ENCODE data around the gene FAM20C. TPM values are rescaled to one million over a fixed set of nuclear protein-coding genes. Genes with fewer than 3 reads are reported as not detected.

The FAM20C gene
- total RNA-seq, 6 donors from 2014 or later = 17.7 to 53.7 (median 46.8) TPM

DNA sequence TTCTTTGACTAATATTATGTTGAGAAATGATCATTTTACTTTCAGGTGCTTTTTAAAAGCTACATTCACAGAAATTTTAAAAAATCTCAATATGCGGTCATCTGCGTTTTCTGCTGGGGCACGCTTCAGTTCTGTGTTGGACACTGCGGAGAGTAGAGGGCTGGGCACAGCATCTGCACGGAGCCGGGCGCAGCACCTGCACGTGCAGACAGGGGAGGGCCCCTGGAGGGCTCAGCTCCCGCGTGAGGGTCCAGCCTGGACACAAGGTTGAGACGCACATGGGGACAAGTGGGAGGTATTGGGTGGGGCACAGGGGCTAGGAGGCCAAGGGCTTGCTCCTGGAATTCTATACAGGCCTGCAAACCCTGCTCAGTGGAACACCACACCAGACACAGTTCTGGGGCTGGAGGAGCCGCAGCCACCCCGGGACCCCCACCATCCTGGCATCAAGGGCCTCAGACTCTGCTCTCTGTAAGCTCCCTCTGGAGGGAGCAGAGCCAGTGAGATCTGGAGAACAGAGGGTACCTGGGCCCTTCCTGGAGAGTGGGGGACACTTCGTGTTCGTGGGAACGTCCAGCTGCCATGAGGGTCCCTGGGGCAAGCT lies 20.4 kb upstream of the FAM20C start:
- Histone ChIP-seq H3K4me1 (peaks cover 0 to 4% (median 0%) of the 10 kb centered on the region in 4 donors), H3K27me3 (no peaks in the 10 kb centered on the region), H3K9me3 (no peaks in the 10 kb centered on the region), H3K4me3 (no peak overlapping the region), H3K27ac (no peak overlapping the region), H3K36me3 (no peaks in the 10 kb centered on the region)
- ATAC-seq (ENCODE audit: low FRiP score in 2 of 2) = no peak
- TF ChIP-seq, protein P1, sequence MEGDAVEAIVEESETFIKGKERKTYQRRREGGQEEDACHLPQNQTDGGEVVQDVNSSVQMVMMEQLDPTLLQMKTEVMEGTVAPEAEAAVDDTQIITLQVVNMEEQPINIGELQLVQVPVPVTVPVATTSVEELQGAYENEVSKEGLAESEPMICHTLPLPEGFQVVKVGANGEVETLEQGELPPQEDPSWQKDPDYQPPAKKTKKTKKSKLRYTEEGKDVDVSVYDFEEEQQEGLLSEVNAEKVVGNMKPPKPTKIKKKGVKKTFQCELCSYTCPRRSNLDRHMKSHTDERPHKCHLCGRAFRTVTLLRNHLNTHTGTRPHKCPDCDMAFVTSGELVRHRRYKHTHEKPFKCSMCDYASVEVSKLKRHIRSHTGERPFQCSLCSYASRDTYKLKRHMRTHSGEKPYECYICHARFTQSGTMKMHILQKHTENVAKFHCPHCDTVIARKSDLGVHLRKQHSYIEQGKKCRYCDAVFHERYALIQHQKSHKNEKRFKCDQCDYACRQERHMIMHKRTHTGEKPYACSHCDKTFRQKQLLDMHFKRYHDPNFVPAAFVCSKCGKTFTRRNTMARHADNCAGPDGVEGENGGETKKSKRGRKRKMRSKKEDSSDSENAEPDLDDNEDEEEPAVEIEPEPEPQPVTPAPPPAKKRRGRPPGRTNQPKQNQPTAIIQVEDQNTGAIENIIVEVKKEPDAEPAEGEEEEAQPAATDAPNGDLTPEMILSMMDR (IDR thresholded peaks at IDR 0.05) = no peak
- TF ChIP-seq POLR2A (IDR thresholded peaks at IDR 0.05) (no peak), EP300 (IDR thresholded peaks at IDR 0.05) (no peak), POLR2AphosphoS5 (IDR thresholded peaks at IDR 0.05) (no peak)
- WGBS, 2 donors = 85 to 91% methylated on average over 16 of the region's 16 CpGs
- DNase-seq = no peak

DNA sequence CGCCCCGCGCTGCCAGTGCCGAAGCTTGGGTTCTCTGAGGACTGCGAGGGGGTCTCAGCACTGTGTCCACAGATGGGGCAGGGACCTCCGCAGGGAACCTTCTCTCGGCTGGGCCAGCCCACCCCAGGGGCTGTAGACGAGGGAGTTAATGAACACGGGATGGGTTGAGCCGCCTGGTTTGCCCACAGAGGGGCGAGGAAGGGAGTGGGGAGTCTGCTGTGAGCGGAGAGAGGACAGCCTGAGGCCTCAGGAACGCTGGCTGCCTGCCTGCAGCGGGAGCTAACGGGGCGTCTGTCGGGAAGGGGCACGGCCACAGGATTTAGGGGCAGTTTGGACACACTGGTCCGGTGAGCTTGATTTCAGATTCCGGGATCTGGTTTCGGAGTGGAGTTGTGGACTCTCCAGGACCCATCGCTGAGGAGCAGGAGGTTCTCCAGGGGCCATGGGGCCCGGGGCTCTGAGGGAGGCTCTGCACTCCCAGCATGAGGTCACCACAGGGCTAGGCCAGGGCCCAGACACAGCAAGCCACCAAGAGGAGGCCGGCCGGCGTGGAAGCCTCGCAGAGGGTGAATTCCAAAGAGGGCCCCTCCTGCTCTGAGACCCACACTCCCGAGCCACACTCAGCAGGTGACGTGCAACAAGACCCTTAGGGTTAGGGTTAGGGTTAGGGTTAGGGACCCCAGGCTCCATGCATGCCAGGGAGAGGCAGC lies 19.0 kb upstream of the FAM20C start:
- Histone ChIP-seq H3K9me3 (no peaks in the 10 kb centered on the region), H3K27ac (no peak overlapping the region), H3K27me3 (no peaks in the 10 kb centered on the region), H3K4me3 (no peak overlapping the region), H3K36me3 (no peaks in the 10 kb centered on the region), H3K4me1 (no peaks in the 10 kb centered on the region)
- ATAC-seq (ENCODE audit: low FRiP score in 2 of 2) (no peak), DNase-seq (no peak)
- no peak for TF ChIP-seq POLR2AphosphoS5 (IDR thresholded peaks at IDR 0.05)
- TF ChIP-seq, protein P1 (IDR thresholded peaks at IDR 0.05) = no peak
- TF ChIP-seq POLR2A (IDR thresholded peaks at IDR 0.05) = no peak
- no peak for TF ChIP-seq EP300 (IDR thresholded peaks at IDR 0.05)
- 87 to 88% methylated on average over 19 to 26 of the region's 29 CpGs for WGBS, 2 donors

DNA sequence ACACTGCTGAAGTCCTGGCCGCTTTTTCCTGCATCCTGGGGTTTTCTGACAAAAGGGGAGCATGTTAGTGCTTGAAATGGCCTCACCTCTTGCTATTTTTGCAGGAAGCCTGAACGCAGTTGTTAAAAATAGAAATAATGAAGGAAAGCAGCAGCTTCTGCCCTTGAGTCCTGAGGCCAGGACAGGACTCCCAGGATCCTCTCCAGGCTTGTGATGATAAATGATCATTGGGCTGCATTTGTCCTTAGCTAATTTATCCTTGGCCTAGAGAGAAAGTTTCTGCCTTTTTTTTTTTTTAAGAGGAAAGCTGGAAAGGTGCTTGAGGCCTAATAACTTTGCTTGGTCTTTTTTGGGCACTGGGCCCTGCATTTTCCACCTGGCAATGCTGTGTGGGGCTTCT lies 17.7 kb upstream of the FAM20C start:
- no peaks in the 10 kb centered on the region for H3K27me3 ChIP-seq
- H3K36me3 ChIP-seq = no peaks in the 10 kb centered on the region
- no peaks in the 10 kb centered on the region for H3K9me3 ChIP-seq
- no peak overlapping the region for H3K27ac ChIP-seq
- 58 to 77% methylated on average over 2 of the region's 2 CpGs for WGBS, 2 donors
- TF ChIP-seq POLR2AphosphoS5 (IDR thresholded peaks at IDR 0.05) = no peak
- H3K4me3 ChIP-seq = no peak overlapping the region
- no peaks in the 10 kb centered on the region for H3K4me1 ChIP-seq
- ATAC-seq (ENCODE audit: low FRiP score in 2 of 2) (no peak), DNase-seq (no peak)

DNA sequence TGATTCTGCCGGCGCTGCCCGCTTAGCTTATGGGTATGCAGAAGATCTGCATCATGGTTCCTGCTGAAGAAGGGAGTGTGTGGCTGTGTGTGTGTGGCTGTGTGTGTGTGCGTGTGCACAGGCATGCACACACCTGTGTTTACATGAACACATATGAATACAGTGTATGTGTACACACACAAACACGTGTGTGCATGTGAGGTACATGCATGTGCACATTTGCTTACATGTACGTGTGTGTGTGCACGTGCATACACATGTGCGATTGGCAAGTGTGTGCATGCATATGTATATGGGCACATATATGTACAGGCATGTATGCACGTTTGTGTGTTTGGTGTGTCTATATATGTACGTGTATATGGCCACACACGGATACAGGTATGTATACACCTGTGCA lies 16.4 kb upstream of the FAM20C start:
- H3K36me3 ChIP-seq = no peaks in the 10 kb centered on the region
- 91 to 95% methylated on average over 11 of the region's 11 CpGs for WGBS, 2 donors
- no peak for DNase-seq

DNA sequence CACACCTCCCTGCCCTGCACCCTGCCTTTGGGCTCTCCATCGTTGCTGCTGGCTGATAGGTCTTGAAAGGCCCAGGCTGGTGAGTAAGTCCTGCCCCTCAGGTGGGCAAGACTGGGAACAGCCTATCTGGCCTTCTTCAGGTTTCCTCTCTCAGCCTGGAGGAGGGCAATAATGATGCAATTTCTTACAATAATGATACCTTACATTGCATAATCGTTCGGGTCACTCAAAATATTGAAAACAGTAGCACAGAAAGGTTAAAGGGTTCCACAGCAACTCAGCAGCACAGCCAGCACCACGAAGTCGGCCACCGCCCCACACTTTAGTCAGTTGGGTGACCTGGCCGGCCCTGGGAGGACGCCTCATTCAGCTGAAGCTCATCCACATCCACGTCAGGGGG lies 16.0 kb upstream of the FAM20C start:
- no peak for ATAC-seq (ENCODE audit: low FRiP score in 2 of 2)
- DNase-seq = no peak
- WGBS, 2 donors = 71 to 80% methylated on average over 7 to 9 of the region's 9 CpGs
- Histone ChIP-seq H3K36me3 (no peaks in the 10 kb centered on the region), H3K4me3 (no peak overlapping the region), H3K4me1 (no peaks in the 10 kb centered on the region), H3K27ac (no peak overlapping the region), H3K9me3 (no peaks in the 10 kb centered on the region), H3K27me3 (no peaks in the 10 kb centered on the region)
- TF ChIP-seq, protein P1 (IDR thresholded peaks at IDR 0.05) = no peak
- TF ChIP-seq POLR2A (IDR thresholded peaks at IDR 0.05) (no peak), EP300 (IDR thresholded peaks at IDR 0.05) (no peak), POLR2AphosphoS5 (IDR thresholded peaks at IDR 0.05) (no peak)

More for the DNA sequence above, 16.4 kb upstream of the FAM20C start:
- Histone ChIP-seq H3K4me1 (no peaks in the 10 kb centered on the region), H3K9me3 (no peaks in the 10 kb centered on the region), H3K27ac (no peak overlapping the region), H3K27me3 (no peaks in the 10 kb centered on the region), H3K4me3 (no peak overlapping the region)
- TF ChIP-seq POLR2AphosphoS5 (IDR thresholded peaks at IDR 0.05) (no peak), POLR2A (IDR thresholded peaks at IDR 0.05) (no peak)
- ATAC-seq (ENCODE audit: low FRiP score in 2 of 2) = no peak

Measured in upper lobe of left lung (tissue), 6 donors.